Choroid plexus epithelial cell (primary cell): ENCODE results near the gene PTGDR.
A peak's percentile ranks its signal among the peaks of the same experiment; 100 is the strongest.

ENCODE experiments used
- DNase-seq: peaks from one replicate; pipeline ENCODE4 v3.0.0-alpha.2; 2010; ENCODE audit warnings: low read depth
- H3K4me3 ChIP-seq: 2 replicates; pipeline ENCODE4 v1.5.1; 2011; ENCODE audit warnings: low read depth, mild to moderate bottlenecking, control low read depth, low read length, moderate library complexity
- TF ChIP-seq, protein P1 (sequence below): conservative IDR thresholded peaks from 2 replicates; pipeline ENCODE4 v1.5.1; 2011; ENCODE audit warnings: low read depth, mild to moderate bottlenecking, control low read depth, inconsistent platforms, low read length, moderate library complexity

Gene PTGDR

GRCh38 chr14:52263190-52263589 is 4.3 kb upstream of the PTGDR start:
- TF ChIP-seq, protein P1, sequence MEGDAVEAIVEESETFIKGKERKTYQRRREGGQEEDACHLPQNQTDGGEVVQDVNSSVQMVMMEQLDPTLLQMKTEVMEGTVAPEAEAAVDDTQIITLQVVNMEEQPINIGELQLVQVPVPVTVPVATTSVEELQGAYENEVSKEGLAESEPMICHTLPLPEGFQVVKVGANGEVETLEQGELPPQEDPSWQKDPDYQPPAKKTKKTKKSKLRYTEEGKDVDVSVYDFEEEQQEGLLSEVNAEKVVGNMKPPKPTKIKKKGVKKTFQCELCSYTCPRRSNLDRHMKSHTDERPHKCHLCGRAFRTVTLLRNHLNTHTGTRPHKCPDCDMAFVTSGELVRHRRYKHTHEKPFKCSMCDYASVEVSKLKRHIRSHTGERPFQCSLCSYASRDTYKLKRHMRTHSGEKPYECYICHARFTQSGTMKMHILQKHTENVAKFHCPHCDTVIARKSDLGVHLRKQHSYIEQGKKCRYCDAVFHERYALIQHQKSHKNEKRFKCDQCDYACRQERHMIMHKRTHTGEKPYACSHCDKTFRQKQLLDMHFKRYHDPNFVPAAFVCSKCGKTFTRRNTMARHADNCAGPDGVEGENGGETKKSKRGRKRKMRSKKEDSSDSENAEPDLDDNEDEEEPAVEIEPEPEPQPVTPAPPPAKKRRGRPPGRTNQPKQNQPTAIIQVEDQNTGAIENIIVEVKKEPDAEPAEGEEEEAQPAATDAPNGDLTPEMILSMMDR = no peak
- DNase-seq = no peak
- H3K4me3 ChIP-seq = no peak overlapping the region

GRCh38 chr14:52265253-52265652 is 2.2 kb upstream of the PTGDR start:
- H3K4me3 ChIP-seq = no peak overlapping the region
- DNase-seq = no peak
- TF ChIP-seq, protein P1 = no peak

DNA sequence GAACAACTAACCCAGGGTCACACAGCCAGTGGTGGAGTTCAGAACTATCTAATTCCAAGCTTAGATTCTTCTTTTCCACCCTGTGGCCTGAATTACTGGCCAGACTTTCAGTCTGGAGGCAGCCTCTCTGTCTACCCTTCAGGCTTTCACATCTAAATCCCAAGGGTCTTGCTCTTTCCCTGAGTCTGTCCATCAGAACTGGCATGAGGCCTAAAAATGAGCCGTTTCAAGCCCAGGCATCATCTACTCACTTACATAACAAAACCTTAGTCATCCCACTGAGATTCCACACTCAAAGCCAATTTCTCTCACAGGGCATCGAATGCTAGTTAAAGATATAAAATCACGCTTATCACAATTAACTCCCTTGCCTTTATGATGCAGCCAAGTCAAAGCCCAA is 1.3 kb upstream of the PTGDR start:
- peak; percentile 86 for DNase-seq
- no peak overlapping the region for H3K4me3 ChIP-seq
- TF ChIP-seq, protein P1 = no peak

- TF ChIP-seq, protein P1 = no peak
- DNase-seq = no peak
- no peak overlapping the region for H3K4me3 ChIP-seq
These were observed 716 bp upstream of the PTGDR start for GRCh38 chr14:52266782-52267181.

DNA sequence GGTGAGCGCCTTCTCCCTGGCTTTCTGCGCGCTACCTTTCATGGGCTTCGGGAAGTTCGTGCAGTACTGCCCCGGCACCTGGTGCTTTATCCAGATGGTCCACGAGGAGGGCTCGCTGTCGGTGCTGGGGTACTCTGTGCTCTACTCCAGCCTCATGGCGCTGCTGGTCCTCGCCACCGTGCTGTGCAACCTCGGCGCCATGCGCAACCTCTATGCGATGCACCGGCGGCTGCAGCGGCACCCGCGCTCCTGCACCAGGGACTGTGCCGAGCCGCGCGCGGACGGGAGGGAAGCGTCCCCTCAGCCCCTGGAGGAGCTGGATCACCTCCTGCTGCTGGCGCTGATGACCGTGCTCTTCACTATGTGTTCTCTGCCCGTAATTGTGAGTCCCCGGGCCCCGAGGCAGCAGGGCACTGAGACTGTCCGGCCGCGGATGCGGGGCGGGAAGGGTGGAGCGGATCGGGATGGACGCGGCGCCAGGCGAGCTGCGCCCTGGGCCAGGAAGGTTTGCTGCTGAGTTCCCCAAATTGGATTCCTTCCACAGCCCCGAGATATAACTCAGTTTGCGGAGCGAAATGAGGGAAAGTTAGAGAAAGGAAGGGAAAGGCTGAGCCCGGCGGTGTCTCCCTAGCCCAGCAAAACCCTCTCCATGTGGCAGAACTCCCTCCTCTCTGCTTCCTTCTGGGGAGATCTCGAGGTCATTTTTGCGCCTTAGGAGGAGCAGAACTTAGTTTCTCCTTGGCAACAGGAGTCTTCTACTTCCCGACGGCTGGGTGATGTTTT is 972 bp downstream of the PTGDR start:
- DNase-seq = peak; percentile 27
- TF ChIP-seq, protein P1 = no peak
- H3K4me3 ChIP-seq = peak overlapping the region; percentile 34

GRCh38 chr14:52269100-52269499 is 1.6 kb downstream of the PTGDR start:
- H3K4me3 ChIP-seq = no peak overlapping the region
- no peak for DNase-seq
- TF ChIP-seq, protein P1 = no peak

GRCh38 chr14:52269982-52270381 is 2.5 kb downstream of the PTGDR start:
- no peak overlapping the region for H3K4me3 ChIP-seq
- TF ChIP-seq, protein P1 = no peak
- no peak for DNase-seq
